Head of caudate nucleus (tissue), 42 donors: Measurements from ENCODE around the gene IFITM2.

Experiments
- DNase-seq, 42 donors: peaks; one replicate each; pipeline versions ENCODE4 v3.0.0 to v3.0.0-alpha.2; 2020 to 2021; ENCODE audit warnings: mixed read lengths in 7 of 42
- intact Hi-C: fragments of 100-400 bp; cut with DNase I; formaldehyde crosslinking; loops from one replicate; pipeline ENCODE4 v1.15.0; 2022

The IFITM2 gene

GRCh38 chr11:289712-290620 lies 17.6 kb upstream of the IFITM2 start:
- intact Hi-C loops, result no loop called here
- DNase-seq, result peak in 1 of 42 donors; percentile 25

DNA sequence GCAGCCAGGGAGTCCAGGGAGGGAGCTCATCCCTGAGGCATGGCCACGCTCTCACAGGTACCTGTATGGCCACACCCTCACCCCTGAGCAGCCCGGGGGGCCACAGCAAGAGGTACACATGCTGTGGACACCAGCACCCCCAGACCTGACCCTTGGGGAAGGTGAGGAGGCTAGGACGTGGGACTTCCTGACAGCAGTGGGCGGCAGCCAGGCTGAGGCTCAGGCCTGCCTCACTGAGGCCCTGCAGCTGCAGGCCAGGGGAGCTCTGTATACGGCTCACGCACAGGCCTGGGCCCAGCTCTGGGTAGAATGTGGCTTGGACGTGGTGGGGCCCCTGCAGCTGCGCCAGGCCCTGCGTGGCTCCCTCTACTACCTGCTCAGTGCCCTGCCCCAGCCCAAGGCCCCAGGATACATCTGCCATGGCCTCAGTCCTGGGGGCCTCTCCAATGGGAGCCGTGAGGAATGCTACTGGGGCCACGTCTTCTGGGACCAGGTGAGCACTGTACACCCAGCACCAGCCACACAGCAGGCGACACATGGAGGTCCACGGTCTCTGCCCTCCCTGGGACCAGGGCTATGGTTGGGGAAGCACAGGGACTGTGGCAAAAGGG lies 16.9 kb upstream of the IFITM2 start:
- no peak for DNase-seq
- intact Hi-C loops, result no loop called here

GRCh38 chr11:291281-292210 lies 16.1 kb upstream of the IFITM2 start:
- no peak for DNase-seq
- intact Hi-C loops, result no loop called here

DNA sequence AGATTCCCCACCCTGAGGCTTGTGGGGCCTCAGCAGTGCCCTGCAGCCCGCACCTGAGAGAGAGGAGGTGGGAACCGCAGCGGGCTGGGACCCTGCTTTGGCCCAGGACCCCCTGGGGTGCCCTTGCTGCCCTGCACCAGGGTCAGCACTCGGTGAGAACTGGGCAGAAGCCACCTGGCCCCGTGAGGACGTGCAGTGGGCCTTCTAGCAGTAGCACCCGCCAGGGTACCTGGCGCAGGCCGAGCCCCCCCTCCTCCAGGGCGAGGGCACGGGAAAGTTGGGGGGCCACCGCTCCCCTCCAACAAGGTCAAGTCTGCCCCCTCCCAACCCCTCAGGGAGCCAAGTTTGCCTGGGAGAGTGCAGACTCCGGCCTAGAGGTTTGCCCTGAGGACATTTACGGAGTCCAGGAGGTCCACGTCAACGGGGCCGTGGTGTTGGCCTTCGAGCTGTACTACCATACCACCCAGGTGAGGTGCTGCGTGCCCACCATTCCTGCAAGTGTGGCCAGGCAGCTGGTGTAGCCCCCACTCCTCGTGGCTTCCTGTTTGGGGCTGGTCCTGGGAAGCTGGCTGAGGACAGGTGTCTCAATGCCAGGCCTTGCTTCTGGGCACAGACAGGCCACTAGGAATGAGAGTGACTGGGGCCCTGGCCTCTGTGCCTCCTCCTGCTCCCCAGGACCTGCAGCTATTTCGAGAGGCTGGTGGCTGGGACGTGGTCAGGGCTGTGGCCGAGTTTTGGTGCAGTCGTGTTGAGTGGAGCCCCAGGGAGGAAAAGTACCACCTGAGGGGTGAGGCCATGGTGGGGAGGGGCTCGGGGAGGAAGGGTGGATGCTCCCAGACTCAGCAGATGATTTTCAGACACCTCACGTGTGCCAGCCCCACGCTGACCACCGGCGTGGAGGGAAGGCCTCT lies 15.2 kb upstream of the IFITM2 start:
- intact Hi-C loops, result no loop called here
- no peak for DNase-seq

- DNase-seq, result no peak
- intact Hi-C loops, result no loop called here
Measured at GRCh38 chr11:293271-293851, 14.3 kb upstream of the IFITM2 start.

DNA sequence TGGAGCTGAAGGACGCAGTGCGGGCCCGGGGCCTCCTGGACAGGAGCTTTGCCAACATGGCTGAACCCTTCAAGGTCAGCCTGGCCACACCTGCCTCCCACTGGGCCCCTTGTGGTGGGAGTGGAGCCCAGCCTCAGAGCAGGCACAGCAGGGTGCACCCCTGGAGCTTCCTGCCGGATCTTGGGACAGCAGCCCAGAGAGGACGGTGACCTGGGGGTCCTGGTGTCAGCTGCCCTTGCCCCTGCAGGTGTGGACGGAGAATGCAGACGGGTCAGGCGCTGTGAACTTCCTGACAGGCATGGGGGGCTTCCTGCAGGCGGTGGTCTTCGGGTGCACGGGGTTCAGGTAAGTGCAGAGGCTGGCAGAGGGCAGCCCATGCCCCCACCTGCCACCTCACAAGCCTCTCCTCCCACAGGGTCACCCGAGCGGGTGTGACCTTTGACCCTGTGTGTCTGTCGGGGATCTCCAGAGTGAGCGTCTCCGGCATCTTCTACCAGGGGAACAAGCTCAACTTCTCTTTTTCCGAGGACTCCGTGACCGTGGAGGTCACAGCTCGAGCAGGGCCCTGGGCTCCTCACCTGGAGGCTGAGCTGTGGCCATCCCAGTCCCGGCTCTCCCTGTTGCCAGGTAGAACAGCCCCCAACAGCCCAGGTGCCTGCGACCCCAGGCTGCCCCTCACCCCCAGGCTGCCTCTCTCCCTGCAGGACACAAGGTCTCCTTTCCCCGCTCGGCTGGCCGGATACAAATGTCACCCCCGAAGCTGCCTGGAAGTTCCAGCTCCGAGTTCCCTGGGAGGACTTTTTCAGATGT lies 13.6 kb upstream of the IFITM2 start:
- intact Hi-C loops, result no loop called here
- DNase-seq, result no peak

DNA sequence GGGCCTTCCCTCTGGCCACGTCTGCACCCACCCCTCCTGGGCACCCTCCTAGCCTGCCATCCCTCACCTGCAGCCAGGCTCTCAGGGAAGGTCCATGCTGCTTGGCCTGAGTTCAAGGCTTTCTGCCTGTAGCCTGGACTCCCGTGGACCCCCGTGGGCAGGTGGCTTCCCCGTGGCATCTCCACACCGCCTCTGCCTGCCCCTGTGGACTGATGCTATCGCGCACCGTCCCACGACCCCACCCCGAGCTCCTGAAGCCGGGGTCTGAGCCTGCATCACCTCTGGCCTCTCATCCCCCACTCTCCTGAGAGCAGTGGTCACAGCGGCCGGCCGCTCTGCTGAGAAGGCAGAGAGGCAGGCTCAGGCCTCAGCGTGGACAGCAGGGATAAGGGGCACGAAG lies 12.8 kb upstream of the IFITM2 start:
- intact Hi-C loops, result no loop called here
- no peak for DNase-seq

DNA sequence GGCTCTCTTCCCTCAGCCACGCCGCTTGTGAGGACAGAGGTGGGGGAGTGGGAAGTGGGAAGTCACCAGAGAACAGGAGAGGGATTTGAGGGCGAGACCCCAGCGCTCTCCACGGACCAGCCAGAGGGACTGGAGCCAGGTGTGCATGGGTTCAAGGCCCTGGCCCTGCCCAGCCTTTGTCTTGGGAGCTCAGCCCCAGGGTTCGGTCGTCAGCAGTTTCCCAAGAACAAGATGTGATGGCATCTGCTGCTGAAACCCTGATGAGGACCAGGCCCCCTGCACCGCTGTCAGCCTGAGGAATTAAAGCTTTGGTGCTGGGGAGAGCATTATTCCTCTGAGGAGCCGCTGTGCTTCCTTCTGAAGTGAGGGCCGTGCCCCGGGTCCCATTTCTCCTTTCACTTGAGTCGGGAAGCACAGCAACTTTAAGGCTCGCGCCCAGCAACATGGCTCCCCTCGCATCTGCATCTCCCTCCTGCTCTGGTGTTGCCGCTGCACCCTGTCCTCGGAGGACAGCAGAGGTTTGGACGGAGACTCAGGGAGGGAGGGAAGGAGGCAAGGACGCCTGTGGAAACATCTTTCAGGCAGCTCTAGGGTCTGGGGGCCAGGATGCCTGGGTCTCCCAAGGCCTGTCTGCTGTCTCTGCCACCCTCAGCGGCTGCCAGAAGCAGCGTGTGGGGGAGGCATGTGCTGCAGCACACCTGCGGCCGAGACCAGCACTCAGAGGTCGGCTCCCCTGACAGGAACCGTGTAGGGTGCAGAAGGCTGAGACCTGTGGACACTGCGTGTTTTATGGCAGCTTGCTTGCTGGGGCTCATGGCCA lies 12.1 kb upstream of the IFITM2 start:
- intact Hi-C loops, result no loop called here
- no peak for DNase-seq

DNA sequence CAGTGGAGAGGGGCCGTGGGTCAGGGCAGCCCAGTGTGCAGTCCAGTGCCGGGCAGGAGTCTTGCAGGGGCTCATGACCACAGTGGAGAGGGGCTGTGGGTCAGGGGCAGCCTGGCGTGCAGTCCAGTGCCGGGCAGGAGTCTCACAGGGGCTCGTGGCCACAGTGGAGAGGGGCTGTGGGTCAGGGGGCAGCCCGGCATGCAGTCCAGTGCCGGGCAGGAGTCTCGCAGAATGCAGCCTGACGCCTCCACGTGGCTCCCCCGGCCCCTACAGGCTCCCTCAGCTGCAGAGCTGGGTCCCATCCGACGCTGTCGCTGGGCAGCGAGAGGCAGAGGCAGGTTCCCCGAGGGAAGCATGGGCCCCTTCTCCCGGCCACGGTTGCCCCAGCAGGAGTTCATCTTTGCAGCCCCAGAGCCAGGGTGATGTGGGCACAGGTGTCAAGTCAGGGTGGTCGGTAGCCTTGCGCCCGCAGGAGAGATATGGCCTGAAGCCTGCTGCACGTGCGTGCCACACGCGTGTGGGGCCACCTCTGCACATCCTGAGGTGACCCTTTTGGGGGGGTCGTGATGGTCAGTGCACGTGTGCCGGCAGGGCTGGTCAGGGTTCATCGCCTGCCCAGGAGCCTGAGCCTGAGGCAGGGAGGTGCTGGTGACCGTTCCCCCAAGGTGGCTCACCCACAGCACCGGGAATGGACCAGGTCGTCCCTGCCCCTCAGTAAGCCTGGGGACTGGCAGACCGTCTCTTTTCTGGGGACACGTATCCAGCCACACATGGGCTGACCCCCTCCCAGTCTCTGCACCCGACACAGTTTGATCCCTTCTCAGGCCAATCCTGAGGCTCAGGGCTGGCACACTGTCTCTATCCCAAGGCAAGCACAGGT lies 11.2 kb upstream of the IFITM2 start:
- intact Hi-C loops, result no loop called here
- no peak for DNase-seq

DNA sequence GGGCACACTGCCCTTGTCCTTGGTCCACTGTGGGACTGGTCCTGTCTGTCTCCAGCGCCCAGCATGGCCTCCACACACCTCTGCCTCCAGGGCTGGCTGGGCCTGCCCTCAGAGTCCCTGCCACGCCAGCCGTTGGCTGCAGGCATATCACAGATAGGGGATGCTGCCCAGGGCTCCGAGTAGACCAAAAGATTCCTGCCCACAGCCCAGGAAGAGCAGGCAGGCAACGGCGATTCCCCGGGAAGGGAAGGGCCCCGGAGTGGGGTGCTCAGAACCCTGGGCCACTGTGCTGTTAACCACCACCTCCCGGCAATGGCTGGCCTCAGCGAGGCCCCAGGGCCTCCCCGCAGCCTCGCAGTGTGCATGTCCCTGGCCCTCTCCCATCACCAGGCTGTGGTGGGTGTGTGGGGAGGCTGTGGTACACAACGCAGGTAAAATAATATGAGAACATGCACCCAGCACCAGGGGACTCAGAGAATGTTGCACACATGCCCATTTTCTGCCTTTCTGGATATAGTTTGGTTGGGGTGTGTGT lies 10.5 kb upstream of the IFITM2 start:
- DNase-seq, result no peak
- intact Hi-C loops, result no loop called here

DNA sequence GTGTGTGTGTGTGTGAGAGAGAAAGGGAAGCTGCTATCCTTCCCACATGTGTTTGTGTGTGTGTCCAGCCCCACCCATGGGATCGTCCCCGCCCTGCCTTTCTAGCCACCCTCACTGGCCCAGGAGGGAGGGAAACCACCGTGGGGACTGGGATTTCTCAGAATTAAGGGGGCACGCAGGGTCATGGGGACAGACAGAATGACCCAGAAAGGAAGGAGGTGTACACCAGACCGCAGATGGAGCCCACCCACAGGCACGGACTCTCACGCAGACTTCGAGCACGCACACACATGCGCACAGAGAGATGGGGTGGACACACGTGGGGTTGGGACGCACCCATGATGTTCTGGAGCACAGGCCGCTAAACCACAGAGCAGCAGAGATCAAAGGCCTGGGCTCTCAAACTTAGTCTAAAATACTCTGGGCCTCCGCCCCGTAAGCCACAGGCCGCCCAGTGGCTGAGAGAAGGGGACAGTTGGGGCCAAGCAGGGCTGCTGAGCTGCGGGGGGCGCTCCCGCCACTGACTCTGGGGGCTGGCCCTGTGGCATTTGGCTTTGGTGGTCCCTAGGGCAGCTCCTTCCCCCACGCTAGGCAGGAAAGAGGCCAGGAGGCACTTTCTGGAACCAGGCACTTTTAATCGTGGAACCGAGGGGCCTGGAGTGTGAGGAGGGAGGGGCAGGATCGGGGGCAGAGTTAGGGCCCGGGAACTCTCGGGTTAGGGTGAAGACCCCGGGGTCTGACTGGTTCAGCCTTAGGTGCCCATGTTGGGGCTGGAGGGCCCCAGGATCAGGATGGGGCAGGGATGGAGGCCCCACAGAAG lies 9.8 kb upstream of the IFITM2 start:
- no peak for DNase-seq
- intact Hi-C loops, result no loop called here

DNA sequence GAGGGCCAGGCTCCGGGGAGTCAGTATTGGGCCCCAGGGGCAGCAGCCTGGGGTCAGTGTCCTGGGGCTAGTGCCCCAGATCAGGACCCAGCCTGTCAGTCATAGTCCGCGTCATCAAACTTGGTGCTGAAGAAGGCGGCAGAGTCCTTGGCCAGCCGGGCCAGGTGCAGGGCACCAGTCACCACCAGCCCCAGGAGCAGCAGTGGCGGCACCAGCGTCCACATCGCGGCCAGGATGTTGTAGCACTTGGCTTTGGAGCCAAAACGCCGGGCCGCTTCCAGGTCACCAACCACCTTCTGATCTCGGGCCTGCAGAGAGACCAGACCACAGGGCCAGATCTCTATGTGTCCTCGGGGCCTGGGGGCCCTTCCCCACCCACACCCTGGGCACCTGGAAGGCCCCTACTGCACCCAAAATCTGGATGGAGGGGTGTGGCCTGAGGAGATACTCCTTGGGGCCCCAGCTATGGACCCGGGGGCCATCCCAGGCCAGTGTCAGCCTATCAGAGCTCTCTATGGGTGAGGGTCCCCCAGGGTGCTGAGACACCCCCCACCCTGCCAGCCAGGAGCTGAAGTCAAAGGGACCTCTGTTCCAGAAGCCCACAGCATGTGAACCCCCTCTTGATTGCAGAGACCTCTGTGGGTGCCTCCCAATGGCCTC lies 9.1 kb upstream of the IFITM2 start:
- intact Hi-C loops, result no loop called here
- no peak for DNase-seq

GRCh38 chr11:299081-299891 lies 8.3 kb upstream of the IFITM2 start, which contains the start of gene IFITM5:
TSS of gene IFITM5 (minus strand) at chr11:299526. CDS start at chr11:299490, 36 bp downstream.
- no peak for DNase-seq
- intact Hi-C loops, result no loop called here
